Glutamatergic neuron (in vitro differentiated cells): ENCODE results near the gene LARGE2. TPM values are rescaled to one million over a fixed set of nuclear protein-coding genes. Genes with fewer than 3 reads are reported as not detected.

Source experiments
- DNase-seq: peaks from one replicate; pipeline ENCODE4 v3.0.0; 2022
- H3K27ac Mint-ChIP-seq: one replicate; pipeline ENCODE4 v1.8.0; 2020; ENCODE audit warnings: mild to moderate bottlenecking, mixed read lengths, inconsistent platforms; ENCODE audit not compliant: unreplicated experiment
- H3K27me3 Mint-ChIP-seq: one replicate; pipeline ENCODE4 v1.8.0; 2020; ENCODE audit warnings: mild to moderate bottlenecking, moderate library complexity, mixed read lengths, inconsistent platforms; ENCODE audit not compliant: unreplicated experiment
- H3K36me3 Mint-ChIP-seq: one replicate; pipeline ENCODE4 v1.8.0; 2020; ENCODE audit warnings: mild to moderate bottlenecking, mixed read lengths, inconsistent platforms; ENCODE audit not compliant: unreplicated experiment
- H3K4me1 Mint-ChIP-seq: one replicate; pipeline ENCODE4 v1.8.0; 2020; ENCODE audit warnings: mild to moderate bottlenecking, low read depth, mixed read lengths, inconsistent platforms; ENCODE audit not compliant: unreplicated experiment
- H3K4me3 Mint-ChIP-seq: one replicate; pipeline ENCODE4 v1.8.0; 2020; ENCODE audit warnings: mild to moderate bottlenecking, mixed read lengths, inconsistent platforms; ENCODE audit not compliant: unreplicated experiment
- H3K9me3 Mint-ChIP-seq: one replicate; pipeline ENCODE4 v1.8.0; 2020; ENCODE audit warnings: mild to moderate bottlenecking, moderate library complexity, mixed read lengths, inconsistent platforms; ENCODE audit not compliant: unreplicated experiment
- CTCF ChIP-seq: fragments of 200-600 bp; sonication (generic); IDR thresholded peaks from one replicate; pipeline ENCODE4 v1.5.0; 2021; ENCODE audit not compliant: partially characterized antibody, unreplicated experiment
- total RNA-seq: library from RNA; stranded (reverse); fragmentation: NEBNext Ultra II Directional; extraction: Animal tissue kit (Norgen Biotek cat#: 25700); gene quantifications from one replicate; pipeline ENCODE4 v1.2.1, GENCODE V29; 2021; ENCODE audit not compliant: unreplicated experiment

Gene LARGE2
- total RNA-seq, 1 donor from 2014 or later: 3.0 TPM

DNA sequence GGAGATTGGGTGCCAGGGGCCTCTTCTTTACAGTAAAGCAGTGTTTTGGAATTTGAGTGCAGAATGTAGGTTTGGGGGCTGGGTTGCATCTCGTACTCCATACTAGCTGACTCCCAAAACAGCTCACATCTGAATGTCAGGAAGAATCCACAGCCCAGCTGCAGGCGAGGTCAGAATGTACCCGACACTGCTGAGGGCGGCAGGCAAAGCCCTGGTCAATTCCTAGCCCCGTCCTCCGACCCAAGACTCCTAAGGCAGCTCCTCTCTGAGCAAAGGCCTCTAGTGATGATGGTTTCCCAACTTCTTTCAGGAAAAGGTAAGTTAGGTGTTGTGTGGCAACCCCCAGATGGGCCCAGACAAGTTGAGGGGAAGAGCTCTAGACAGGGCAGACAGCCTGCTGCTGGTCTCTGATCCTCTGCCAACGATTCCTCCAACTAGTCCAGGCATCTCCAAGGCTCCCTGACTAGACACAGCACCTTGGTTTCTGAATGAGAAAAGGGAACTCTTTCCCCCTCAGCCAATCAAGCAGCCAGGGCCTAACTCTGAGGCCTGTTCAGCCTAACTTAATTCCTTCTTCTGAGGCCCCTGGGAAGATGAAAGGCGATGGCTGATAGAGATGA is 8.6 kb downstream of the LARGE2 start:
- Mint-ChIP-seq H3K27me3 (peaks cover 5% of the 10 kb centered on the region), H3K36me3 (peaks cover 5% of the 10 kb centered on the region), H3K4me3 (no peak overlapping the region), H3K9me3 (peaks cover 5% of the 10 kb centered on the region), H3K4me1 (peaks cover 8% of the 10 kb centered on the region), H3K27ac (no peak overlapping the region)
- no peak for TF ChIP-seq CTCF
- no peak for DNase-seq

DNA sequence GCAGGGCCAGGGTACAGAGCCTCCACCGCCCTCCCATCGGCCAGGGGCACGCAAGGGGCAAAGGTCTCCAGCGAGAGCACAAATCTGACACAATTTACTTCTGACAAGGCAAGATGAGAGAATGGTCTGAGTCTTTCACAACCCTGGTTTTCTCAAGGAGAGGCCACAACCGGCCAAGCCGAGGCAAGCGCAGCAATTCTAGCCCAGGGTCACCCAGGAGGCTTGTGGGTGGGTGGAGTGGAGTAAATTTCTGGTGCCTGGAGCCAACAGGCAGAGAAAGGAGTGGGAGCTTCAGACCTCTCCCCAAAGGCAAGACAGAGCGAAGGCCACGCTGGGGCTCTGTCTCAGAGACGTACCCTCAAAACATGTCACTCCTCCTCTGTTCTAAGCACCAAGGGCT is 9.3 kb downstream of the LARGE2 start:
- no peak overlapping the region for H3K27ac Mint-ChIP-seq
- H3K4me1 Mint-ChIP-seq: peaks cover 4% of the 10 kb centered on the region
- H3K9me3 Mint-ChIP-seq: peaks cover 5% of the 10 kb centered on the region
- peaks cover 5% of the 10 kb centered on the region for H3K36me3 Mint-ChIP-seq
- no peak for DNase-seq
- H3K27me3 Mint-ChIP-seq: peaks cover 3% of the 10 kb centered on the region
- no peak overlapping the region for H3K4me3 Mint-ChIP-seq
- no peak for TF ChIP-seq CTCF

- Mint-ChIP-seq H3K4me1 (peaks cover 4% of the 10 kb centered on the region), H3K4me3 (no peak overlapping the region), H3K36me3 (peaks cover 5% of the 10 kb centered on the region), H3K27me3 (peaks cover 3% of the 10 kb centered on the region), H3K9me3 (peaks cover 5% of the 10 kb centered on the region), H3K27ac (no peak overlapping the region)
- no peak for DNase-seq
- no peak for TF ChIP-seq CTCF
Measured at GRCh38 chr11:45932217-45932616, 9.8 kb downstream of the LARGE2 start.

DNA sequence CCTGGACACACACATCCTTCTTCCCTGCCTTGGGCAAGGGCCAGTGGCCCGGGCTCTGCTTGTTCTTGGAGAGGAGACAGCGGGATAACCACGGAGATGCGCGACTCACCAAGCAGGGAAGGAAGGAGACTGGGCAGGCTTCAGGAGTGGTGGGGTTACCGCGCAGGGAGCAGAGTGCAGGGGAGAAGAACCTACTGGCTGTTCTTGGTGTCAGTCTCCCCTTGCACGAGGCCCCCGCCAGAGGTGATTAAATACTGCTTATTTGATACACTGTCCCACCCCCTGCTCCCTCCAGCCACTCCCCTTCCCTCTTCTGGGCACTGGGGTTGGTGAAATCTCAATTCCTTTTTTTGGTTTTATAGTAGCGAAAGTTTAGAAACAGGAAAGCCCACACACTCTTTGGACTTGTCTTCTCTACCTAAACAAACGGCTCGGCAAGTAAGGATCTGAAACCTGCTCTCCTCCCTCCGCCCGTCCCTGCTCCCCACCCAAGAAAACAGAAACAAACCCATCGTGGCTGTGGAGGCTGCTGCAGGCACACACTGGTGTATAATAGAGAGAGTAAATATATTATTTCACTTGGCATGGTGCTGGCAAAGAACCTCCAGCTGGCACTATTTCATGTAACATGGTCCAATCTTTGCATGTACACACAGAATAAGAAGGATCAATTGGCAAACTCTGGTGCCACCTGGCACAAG is 10.8 kb downstream of the LARGE2 start:
- no peak overlapping the region for H3K27ac Mint-ChIP-seq
- H3K4me3 Mint-ChIP-seq: no peak overlapping the region
- H3K9me3 Mint-ChIP-seq: peaks cover 5% of the 10 kb centered on the region
- no peak for DNase-seq
- H3K36me3 Mint-ChIP-seq: peaks cover 5% of the 10 kb centered on the region
- H3K4me1 Mint-ChIP-seq: peaks cover 5% of the 10 kb centered on the region
- TF ChIP-seq CTCF: no peak
- H3K27me3 Mint-ChIP-seq: peaks cover 3% of the 10 kb centered on the region
